Measurements from ENCODE around the gene ENOX2.

DNA sequence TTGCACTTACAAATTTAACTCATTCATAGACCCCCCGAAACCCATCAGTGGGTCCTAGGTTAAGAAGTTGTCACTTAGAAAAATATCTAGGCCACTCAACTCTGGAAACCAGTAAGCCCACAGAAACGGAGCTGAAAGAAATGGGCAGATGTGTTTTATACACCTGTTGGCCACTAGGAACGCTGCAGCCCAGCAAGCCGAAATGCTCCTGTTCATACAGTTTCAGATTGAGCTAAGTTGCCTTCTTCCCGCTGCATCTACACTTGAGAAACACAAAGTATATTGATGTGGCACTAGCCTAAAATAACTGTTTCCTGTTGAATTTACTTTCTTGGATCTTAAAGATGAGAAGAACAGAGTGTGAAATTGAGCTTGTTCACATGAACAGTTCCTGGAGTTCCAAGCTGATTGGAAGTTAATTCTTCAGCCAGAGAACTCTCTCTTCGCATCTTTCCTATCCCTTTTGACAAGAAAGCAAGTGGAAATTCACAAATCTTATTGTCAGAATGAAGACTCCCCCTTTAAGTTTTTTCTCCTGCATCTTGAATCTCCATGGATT lies 327.1 kb downstream of the ENOX2 start:
- TF ChIP-seq EZH2phosphoT487 (IDR thresholded peaks at IDR 0.05; ENCODE audit: borderline replicate concordance) (no peak), JUND (IDR thresholded peaks at IDR 0.05) (no peak), YY1 (IDR thresholded peaks at IDR 0.05; ENCODE audit: extremely low read depth, insufficient replicate concordance, low read depth, low read length) (no peak), POLR2A (IDR thresholded peaks at IDR 0.05; ENCODE audit: borderline replicate concordance, extremely low read depth, insufficient read depth, insufficient read length) (no peak), CTCF (IDR thresholded peaks at IDR 0.05 in 2 of 3, conservative IDR thresholded peaks at IDR 0.05 in 1 of 3; ENCODE audit: borderline replicate concordance in 1 of 3, insufficient read depth in 1 of 3, low read depth in 2 of 3, low read length in 2 of 3) (peak; percentile 35 to 77 (median 71); a peak in 5 of 6 replicates), CBX3 (IDR thresholded peaks at IDR 0.05; ENCODE audit: low read depth) (no peak), RAD21 (IDR thresholded peaks at IDR 0.05; ENCODE audit: low read depth) (peak; percentile 56), CEBPB (IDR thresholded peaks at IDR 0.05; ENCODE audit: low read depth) (no peak), EGR1 (IDR thresholded peaks at IDR 0.05; ENCODE audit: low read depth) (no peak), SIN3A (IDR thresholded peaks at IDR 0.05; ENCODE audit: low read depth) (no peak), EZH2 (IDR thresholded peaks at IDR 0.05) (no peak), ZNF274 (IDR thresholded peaks at IDR 0.05; ENCODE audit: low read depth, low read length) (no peak)
- TF ChIP-seq, protein P1, sequence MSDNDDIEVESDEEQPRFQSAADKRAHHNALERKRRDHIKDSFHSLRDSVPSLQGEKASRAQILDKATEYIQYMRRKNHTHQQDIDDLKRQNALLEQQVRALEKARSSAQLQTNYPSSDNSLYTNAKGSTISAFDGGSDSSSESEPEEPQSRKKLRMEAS (IDR thresholded peaks at IDR 0.05): no peak

Data from HCT116 (cell line).